HG03045 (cell line): ENCODE data around the gene PMPCA.
"Not testable (repeated sequence)": the region's sequence is repeated elsewhere in the genome, so short reads cannot be mapped to it uniquely, and the experiment has no call there.

Experiments used
- ATAC-seq: cut with Tn5 transposase; IDR thresholded peaks from one replicate; pipeline ENCODE4 v1.9.1; 2021; ENCODE audit warnings: mild to moderate bottlenecking, moderate library complexity; ENCODE audit not compliant: unreplicated experiment

The PMPCA gene

GRCh38 chr9:136393531-136393930, 16.9 kb upstream of the PMPCA start:
- no peak for ATAC-seq

- no peak for ATAC-seq
Measured at GRCh38 chr9:136394312-136395019, 16.0 kb upstream of the PMPCA start.

- no peak for ATAC-seq
Measured at GRCh38 chr9:136395020-136395340, 15.5 kb upstream of the PMPCA start.

GRCh38 chr9:136395345-136396218, 14.9 kb upstream of the PMPCA start:
- no peak for ATAC-seq

- ATAC-seq: no peak
Measured at GRCh38 chr9:136396219-136396515, 14.3 kb upstream of the PMPCA start.

- ATAC-seq: no peak
Measured at GRCh38 chr9:136397643-136398042, 12.8 kb upstream of the PMPCA start.

- ATAC-seq: no peak
Measured at GRCh38 chr9:136398286-136398685, 12.2 kb upstream of the PMPCA start.

- ATAC-seq: peak; percentile 34
Measured at GRCh38 chr9:136399176-136400037, 11.1 kb upstream of the PMPCA start.

- peak; percentile 63 for ATAC-seq
Measured at GRCh38 chr9:136400038-136400834, 10.2 kb upstream of the PMPCA start, which contains the start of gene SNAPC4. Gene SNAPC4 (minus strand): TSS chr9:136400170. CDS start chr9:136398428, 1,742 bp downstream.

GRCh38 chr9:136401173-136401922, 9.1 kb upstream of the PMPCA start:
- no peak for ATAC-seq

GRCh38 chr9:136402067-136402466, 8.4 kb upstream of the PMPCA start:
- ATAC-seq: no peak

- ATAC-seq: no peak
Measured at GRCh38 chr9:136403538-136403914, 6.9 kb upstream of the PMPCA start.

GRCh38 chr9:136403915-136404800, 6.3 kb upstream of the PMPCA start:
- no peak for ATAC-seq

GRCh38 chr9:136404801-136405136, 5.7 kb upstream of the PMPCA start:
- ATAC-seq: no peak

GRCh38 chr9:136405481-136405880, 5.0 kb upstream of the PMPCA start:
- no peak for ATAC-seq

- ATAC-seq: not testable (repeated sequence)
Measured at GRCh38 chr9:136405904-136406303, 4.6 kb upstream of the PMPCA start.

GRCh38 chr9:136407061-136407460, 3.4 kb upstream of the PMPCA start:
- not testable (repeated sequence) for ATAC-seq

GRCh38 chr9:136407911-136408310, 2.5 kb upstream of the PMPCA start:
- ATAC-seq: no peak
